ENCODE measurements around the gene ZNF423.

GRCh38 chr16:49660626-49661025 lies 195.3 kb downstream of the ZNF423 start:
- TF ChIP-seq CTCF (IDR thresholded peaks at IDR 0.05) (no peak), CHD2 (IDR thresholded peaks at IDR 0.05; ENCODE audit: low read length, partially characterized antibody) (no peak), EP300 (IDR thresholded peaks at IDR 0.05; ENCODE audit: borderline replicate concordance in 1 of 2, low read depth in 1 of 2, low read length in 1 of 2) (no peak), SIN3A (IDR thresholded peaks at IDR 0.05; ENCODE audit: borderline replicate concordance, low read depth, low read length) (no peak), USF2 (IDR thresholded peaks at IDR 0.05; ENCODE audit: borderline replicate concordance, low read depth, low read length) (no peak), RAD21 (IDR thresholded peaks at IDR 0.05; ENCODE audit: low read length) (no peak), MEF2A (IDR thresholded peaks at IDR 0.05; ENCODE audit: borderline replicate concordance, low read depth) (no peak)
